ENCODE data around the gene CACNG5.

Gene CACNG5

DNA sequence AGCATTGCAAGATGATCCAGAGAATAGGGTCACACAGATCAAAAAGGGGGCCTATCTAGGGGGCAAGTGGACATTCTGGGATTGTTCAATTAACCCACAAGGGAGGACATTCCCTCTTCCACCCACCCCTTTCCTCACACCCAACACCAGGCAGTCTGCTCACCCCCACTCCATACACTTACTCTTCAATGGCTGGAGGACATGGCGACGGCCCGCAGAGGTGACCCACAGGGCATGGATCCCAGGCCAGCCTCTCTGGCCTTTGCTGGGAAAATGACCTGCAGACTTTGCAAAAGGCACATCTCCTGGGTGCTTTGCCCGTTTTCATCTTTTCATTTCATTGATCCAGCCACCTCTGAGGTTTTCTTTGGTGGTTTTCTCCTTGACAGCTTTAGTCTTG lies 1.7 kb upstream of the CACNG5 start:
- no peak for DNase-seq (ENCODE audit: low read depth)
- H3K4me3 ChIP-seq (ENCODE audit: low read depth, low read length) = no peak overlapping the region
- TF ChIP-seq, protein P1, sequence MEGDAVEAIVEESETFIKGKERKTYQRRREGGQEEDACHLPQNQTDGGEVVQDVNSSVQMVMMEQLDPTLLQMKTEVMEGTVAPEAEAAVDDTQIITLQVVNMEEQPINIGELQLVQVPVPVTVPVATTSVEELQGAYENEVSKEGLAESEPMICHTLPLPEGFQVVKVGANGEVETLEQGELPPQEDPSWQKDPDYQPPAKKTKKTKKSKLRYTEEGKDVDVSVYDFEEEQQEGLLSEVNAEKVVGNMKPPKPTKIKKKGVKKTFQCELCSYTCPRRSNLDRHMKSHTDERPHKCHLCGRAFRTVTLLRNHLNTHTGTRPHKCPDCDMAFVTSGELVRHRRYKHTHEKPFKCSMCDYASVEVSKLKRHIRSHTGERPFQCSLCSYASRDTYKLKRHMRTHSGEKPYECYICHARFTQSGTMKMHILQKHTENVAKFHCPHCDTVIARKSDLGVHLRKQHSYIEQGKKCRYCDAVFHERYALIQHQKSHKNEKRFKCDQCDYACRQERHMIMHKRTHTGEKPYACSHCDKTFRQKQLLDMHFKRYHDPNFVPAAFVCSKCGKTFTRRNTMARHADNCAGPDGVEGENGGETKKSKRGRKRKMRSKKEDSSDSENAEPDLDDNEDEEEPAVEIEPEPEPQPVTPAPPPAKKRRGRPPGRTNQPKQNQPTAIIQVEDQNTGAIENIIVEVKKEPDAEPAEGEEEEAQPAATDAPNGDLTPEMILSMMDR (conservative IDR thresholded peaks at IDR 0.05; ENCODE audit: low read depth, low read length) = no peak

DNA sequence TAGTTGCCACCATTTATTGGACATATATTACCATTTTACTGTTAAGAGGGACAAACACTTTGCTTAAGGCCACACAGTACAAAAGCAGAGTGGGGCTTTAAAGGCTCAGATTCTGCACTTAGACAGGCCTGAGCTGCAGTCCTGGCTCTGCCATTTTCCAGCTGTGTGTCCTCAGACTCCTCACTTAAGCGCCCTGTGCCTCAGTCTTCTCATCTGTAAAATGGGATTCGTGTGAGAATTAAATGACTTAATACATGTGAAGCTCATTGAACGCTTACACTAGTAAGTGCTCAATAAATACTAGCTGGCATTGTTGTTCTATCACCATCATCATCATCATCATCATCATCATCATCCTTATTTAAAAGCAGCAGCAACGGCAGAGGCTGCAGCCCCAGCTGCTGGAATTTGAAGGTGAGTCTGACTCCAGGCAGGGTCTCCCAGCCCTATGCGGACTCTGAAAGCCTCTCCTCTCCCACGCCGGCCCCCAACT lies 445 bp upstream of the CACNG5 start:
- TF ChIP-seq, protein P1 (conservative IDR thresholded peaks at IDR 0.05; ENCODE audit: low read depth, low read length) = no peak
- DNase-seq (ENCODE audit: low read depth) = no peak
- no peak overlapping the region for H3K4me3 ChIP-seq (ENCODE audit: low read depth, low read length)

DNA sequence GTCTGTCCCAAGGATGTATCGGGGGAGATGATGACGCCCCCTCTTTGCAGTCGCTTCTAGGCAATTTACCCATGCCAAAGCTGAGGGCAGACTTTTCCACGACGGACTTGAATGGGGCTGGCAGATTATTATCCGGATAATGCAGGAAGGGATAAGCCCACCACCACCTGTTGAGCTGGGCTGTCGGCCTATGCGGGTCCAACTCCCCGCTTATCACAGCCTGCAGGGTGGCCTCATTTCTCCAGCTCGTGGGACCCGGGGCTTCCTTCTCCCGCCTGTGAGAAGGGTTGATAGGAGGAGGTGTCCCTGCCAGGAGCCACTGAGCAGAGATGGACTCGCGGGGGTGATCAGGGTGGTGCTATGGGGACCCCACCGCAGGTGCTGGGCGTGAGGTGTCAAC lies 559 bp downstream of the CACNG5 start:
- no peak overlapping the region for H3K4me3 ChIP-seq (ENCODE audit: low read depth, low read length)
- TF ChIP-seq, protein P1 (conservative IDR thresholded peaks at IDR 0.05; ENCODE audit: low read depth, low read length) = no peak
- DNase-seq (ENCODE audit: low read depth) = no peak

- H3K4me3 ChIP-seq (ENCODE audit: low read depth, low read length) = no peak overlapping the region
- no peak for DNase-seq (ENCODE audit: low read depth)
- TF ChIP-seq, protein P1 (conservative IDR thresholded peaks at IDR 0.05; ENCODE audit: low read depth, low read length) = no peak
These were observed 1.4 kb downstream of the CACNG5 start for GRCh38 chr17:66836063-66837005.

DNA sequence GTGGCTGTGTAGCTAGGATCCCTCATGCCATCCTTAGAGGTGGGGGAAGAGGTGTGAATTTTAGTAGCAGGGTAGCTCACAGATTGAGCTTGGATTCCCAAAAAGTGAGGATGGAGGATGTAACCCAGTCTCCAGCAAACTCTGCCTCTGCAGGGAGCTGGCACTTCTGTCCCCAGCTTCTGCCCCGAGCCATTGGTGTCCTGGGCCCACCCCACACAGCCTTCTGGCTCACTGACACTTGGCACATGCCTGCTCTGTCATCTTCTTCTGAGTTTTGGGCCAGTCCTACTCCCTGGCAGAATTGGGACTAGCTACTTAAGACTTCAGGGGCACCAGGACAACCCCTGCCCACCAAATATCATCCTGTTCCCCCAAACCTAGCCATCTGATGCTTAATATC lies 2.3 kb downstream of the CACNG5 start:
- TF ChIP-seq, protein P1 (conservative IDR thresholded peaks at IDR 0.05; ENCODE audit: low read depth, low read length) = no peak
- DNase-seq (ENCODE audit: low read depth) = no peak
- no peak overlapping the region for H3K4me3 ChIP-seq (ENCODE audit: low read depth, low read length)

DNA sequence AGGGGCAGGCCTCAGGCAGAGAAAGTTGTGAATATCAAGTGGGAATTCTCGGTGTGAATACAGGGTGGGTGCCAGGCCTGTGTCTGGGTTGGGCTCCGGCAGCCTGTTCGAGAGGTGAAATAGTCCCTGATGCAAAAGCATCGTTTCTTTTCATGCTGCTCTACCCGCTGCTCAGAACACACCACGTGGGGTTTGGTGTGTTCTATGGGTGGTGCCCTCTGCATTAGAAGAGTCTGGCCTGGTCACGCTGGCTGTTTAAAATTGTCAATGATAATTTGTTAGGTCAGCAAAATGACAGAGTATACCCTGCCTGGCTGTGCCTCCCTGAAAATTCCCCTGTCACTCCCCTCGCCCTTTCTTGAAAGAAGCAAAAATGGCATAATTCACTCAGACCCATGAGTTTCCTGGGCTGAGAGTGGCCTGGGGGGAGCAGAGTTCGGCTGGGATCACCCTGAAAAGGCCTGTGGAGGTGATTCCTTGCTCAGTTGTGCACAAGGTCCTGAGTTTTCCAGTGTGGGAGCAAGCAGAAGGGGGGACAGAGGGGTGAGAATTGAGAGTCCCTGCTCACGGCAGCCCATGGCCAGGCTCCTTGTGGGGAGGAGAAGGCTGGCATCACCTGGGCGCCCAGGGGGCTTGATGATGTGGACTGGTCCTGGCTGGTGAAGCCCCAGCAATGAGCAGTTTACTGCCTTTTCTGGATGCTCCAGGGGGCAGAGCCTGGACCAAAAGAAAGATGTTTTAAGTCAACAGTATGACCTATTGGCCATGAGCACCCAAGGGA lies 3.2 kb downstream of the CACNG5 start:
- TF ChIP-seq, protein P1 (conservative IDR thresholded peaks at IDR 0.05; ENCODE audit: low read depth, low read length) = no peak
- H3K4me3 ChIP-seq (ENCODE audit: low read depth, low read length) = no peak overlapping the region
- no peak for DNase-seq (ENCODE audit: low read depth)
